H9 (cell line): ENCODE results near the gene AMER3. TPM values are rescaled to one million over a fixed set of nuclear protein-coding genes. Genes with fewer than 3 reads are reported as not detected.

Experiments
- DNase-seq: peaks from one replicate; pipeline ENCODE4 v3.0.0-alpha.2; 2017
- H2AFZ ChIP-seq: one replicate; pipeline ENCODE4 v1.6.1; 2013; ENCODE audit warnings: mild to moderate bottlenecking, low read length, control low read depth, moderate library complexity
- H2AK5ac ChIP-seq: 2 replicates; pipeline ENCODE4 v1.6.1; 2013; ENCODE audit warnings: low read length, control low read depth, mixed read lengths; ENCODE audit not compliant: insufficient read length
- H2BK120ac ChIP-seq: one replicate; pipeline ENCODE4 v1.6.1; 2013; ENCODE audit warnings: low read depth, mild to moderate bottlenecking, low read length, control low read depth, inconsistent platforms; ENCODE audit not compliant: poor library complexity, severe bottlenecking
- H2BK12ac ChIP-seq: 2 replicates; pipeline ENCODE4 v1.6.1; 2013; ENCODE audit warnings: low read length, control low read depth, mixed read lengths, low read depth; ENCODE audit not compliant: insufficient read length
- H2BK15ac ChIP-seq: 2 replicates; pipeline ENCODE4 v1.6.1; 2013; ENCODE audit warnings: low read depth, low read length, control low read depth
- H2BK20ac ChIP-seq: one replicate; pipeline ENCODE4 v1.6.1; 2013; ENCODE audit warnings: low read depth, mild to moderate bottlenecking, low read length, control low read depth, inconsistent platforms; ENCODE audit not compliant: poor library complexity, severe bottlenecking
- H2BK5ac ChIP-seq: 2 replicates; pipeline ENCODE4 v1.6.1; 2013; ENCODE audit warnings: low read length, control low read depth, mixed read lengths; ENCODE audit not compliant: insufficient read length
- H3K14ac ChIP-seq: 2 replicates; pipeline ENCODE4 v1.6.1; 2013; ENCODE audit warnings: low read length, control low read depth; ENCODE audit not compliant: insufficient read depth
- H3K18ac ChIP-seq: 2 replicates; pipeline ENCODE4 v1.6.1; 2013; ENCODE audit warnings: low read depth, mild to moderate bottlenecking, mixed read lengths, low read length, control low read depth; ENCODE audit not compliant: insufficient read length
- H3K23ac ChIP-seq: 2 replicates; pipeline ENCODE4 v1.6.1; 2013; ENCODE audit warnings: low read length, control low read depth, mixed read lengths, low read depth; ENCODE audit not compliant: insufficient read length
- H3K23me2 ChIP-seq: 2 replicates; pipeline ENCODE4 v1.6.1; 2013; ENCODE audit warnings: low read depth, mild to moderate bottlenecking, mixed read lengths, low read length, control low read depth; ENCODE audit not compliant: insufficient read length, poor library complexity, severe bottlenecking
- H3K27ac ChIP-seq: 2 replicates; pipeline ENCODE4 v1.5.1; 2013; ENCODE audit warnings: low read length, control low read depth, mixed read lengths, low read depth; ENCODE audit not compliant: insufficient read length
- H3K27me3 ChIP-seq: 2 replicates; pipeline ENCODE4 v1.6.1; 2013; ENCODE audit warnings: low read length, control low read depth, inconsistent platforms; ENCODE audit not compliant: insufficient read depth
- H3K4ac ChIP-seq: 2 replicates; pipeline ENCODE4 v1.6.1; 2013; ENCODE audit warnings: low read depth, mild to moderate bottlenecking, control low read depth, inconsistent platforms, low read length, moderate library complexity
- H3K4me1 ChIP-seq: 2 replicates; pipeline ENCODE4 v1.6.1; 2013; ENCODE audit warnings: low read length, control low read depth, inconsistent platforms; ENCODE audit not compliant: insufficient read depth
- H3K4me2 ChIP-seq: 2 replicates; pipeline ENCODE4 v1.6.1; 2013; ENCODE audit warnings: low read length, control low read depth, mixed read lengths; ENCODE audit not compliant: insufficient read length, insufficient read depth
- H3K56ac ChIP-seq: 2 replicates; pipeline ENCODE4 v1.6.1; 2013; ENCODE audit warnings: low read depth, mild to moderate bottlenecking, mixed read lengths, low read length, control low read depth; ENCODE audit not compliant: insufficient read length
- H3K79me1 ChIP-seq: 2 replicates; pipeline ENCODE4 v1.6.1; 2013; ENCODE audit warnings: low read depth, mild to moderate bottlenecking, moderate library complexity, low read length, control low read depth, inconsistent platforms; ENCODE audit not compliant: insufficient read depth, poor library complexity, severe bottlenecking
- H3K79me2 ChIP-seq: 2 replicates; pipeline ENCODE4 v1.6.1; 2013; ENCODE audit warnings: low read length, control low read depth, inconsistent platforms; ENCODE audit not compliant: insufficient read depth
- H3K9ac ChIP-seq: 2 replicates; pipeline ENCODE4 v1.6.1; 2013; ENCODE audit warnings: low read length, control low read depth, mixed read lengths; ENCODE audit not compliant: insufficient read length; ENCODE audit errors: extremely low read depth
- H3K9me3 ChIP-seq: one replicate; pipeline ENCODE4 v1.6.1; 2013; ENCODE audit warnings: low read depth, low read length, inconsistent platforms; ENCODE audit not compliant: control insufficient read depth
- H3T11ph ChIP-seq: one replicate; pipeline ENCODE4 v1.6.1; 2013; ENCODE audit warnings: mild to moderate bottlenecking, low read length, control low read depth, inconsistent platforms
- H4K20me1 ChIP-seq: one replicate; pipeline ENCODE4 v1.6.1; 2013; ENCODE audit not compliant: control insufficient read depth, insufficient read length, insufficient read depth
- H4K5ac ChIP-seq: 2 replicates; pipeline ENCODE4 v1.6.1; 2013; ENCODE audit warnings: low read depth, mild to moderate bottlenecking, mixed read lengths, low read length, control low read depth; ENCODE audit not compliant: insufficient read length
- H4K8ac ChIP-seq: replicated peaks from 2 replicates; pipeline ENCODE4 v1.6.1; 2013; ENCODE audit warnings: low read length, control low read depth, mixed read lengths, low read depth; ENCODE audit not compliant: insufficient read length
- H4K91ac ChIP-seq: 2 replicates; pipeline ENCODE4 v1.6.1; 2013; ENCODE audit warnings: low read depth, mild to moderate bottlenecking, moderate library complexity, mixed read lengths, low read length, control low read depth; ENCODE audit not compliant: insufficient read length
- H3K27ac Mint-ChIP-seq, 3 experiments: 2 replicates in 2 of 3; 3 replicates in 1 of 3; pipeline ENCODE4 v1.8.0; 2020 to 2021; ENCODE audit warnings: mixed read lengths in 3 of 3, mild to moderate bottlenecking in 1 of 3, moderate library complexity in 1 of 3
- H3K27me3 Mint-ChIP-seq: 2 replicates; pipeline ENCODE4 v1.8.0; 2021; ENCODE audit warnings: low read depth, mild to moderate bottlenecking, moderate library complexity, mixed read lengths
- H3K36me3 Mint-ChIP-seq, 3 experiments: 2 replicates in 2 of 3; 3 replicates in 1 of 3; pipeline ENCODE4 v1.8.0; 2020 to 2021; ENCODE audit warnings: low read depth in 3 of 3, mixed read lengths in 3 of 3; ENCODE audit not compliant: insufficient read depth in 1 of 3
- H3K4me1 Mint-ChIP-seq, 2 experiments: 2 replicates each; pipeline ENCODE4 v1.8.0; 2020; ENCODE audit warnings: mixed read lengths in 2 of 2
- H3K4me3 Mint-ChIP-seq, 2 experiments: 2 replicates in 1 of 2; 3 replicates in 1 of 2; pipeline ENCODE4 v1.8.0; 2020 to 2021; ENCODE audit warnings: mild to moderate bottlenecking in 2 of 2, mixed read lengths in 2 of 2, moderate library complexity in 1 of 2
- H3K9me3 Mint-ChIP-seq, 2 experiments: 2 replicates in 1 of 2; 3 replicates in 1 of 2; pipeline ENCODE4 v1.8.0; 2020; ENCODE audit warnings: mild to moderate bottlenecking in 2 of 2, mixed read lengths in 2 of 2, moderate library complexity in 1 of 2
- CTCF ChIP-seq: fragments of 200-600 bp; sonication (generic); conservative IDR thresholded peaks from 3 replicates; pipeline ENCODE4 v1.8.0; 2021; ENCODE audit warnings: antibody characterized with exemption, mild to moderate bottlenecking
- WGBS: extraction: QIAGEN DNeasy Blood & Tissue Kit; methylation state at CpG from one replicate; pipeline ENCODE4 v1.1.7; 2013; ENCODE audit warnings: missing lambda C conversion rate, low lambda C conversion rate, mixed read lengths; ENCODE audit not compliant: insufficient read length; ENCODE audit errors: extremely low coverage; 5-methylcytosine and 5-hydroxymethylcytosine counted together
- total RNA-seq: library from RNA; stranded (reverse); gene quantifications from 2 replicates; pipeline ENCODE4 v1.2.1, GENCODE V29; 2021

Gene AMER3
- total RNA-seq, 1 experiment from 2014 or later: 0.59 TPM

GRCh38 chr2:130720528-130720927 lies 34.8 kb upstream of the AMER3 start:
- H3K36me3 Mint-ChIP-seq: no peaks in the 10 kb centered on the region; a peak in 1 of 7 replicates
- no peaks in the 10 kb centered on the region for H3K9me3 ChIP-seq
- H3K9me3 Mint-ChIP-seq: peaks cover 6 to 14% of the 10 kb centered on the region in 2 experiments; a peak in 4 of 5 replicates
- WGBS: no CpG with 5 or more reads among the region's 3 CpGs
- H3K23me2 ChIP-seq: no peaks in the 10 kb centered on the region
- H2BK5ac ChIP-seq: no peak overlapping the region
- no peak overlapping the region for H3K4me2 ChIP-seq
- H3K27ac ChIP-seq: no peak overlapping the region
- H3K14ac ChIP-seq: no peak overlapping the region
- H4K5ac ChIP-seq: no peak overlapping the region
- H2BK15ac ChIP-seq: no peak overlapping the region
- TF ChIP-seq CTCF: no peak
- no peak overlapping the region; a peak in 1 of 7 replicates for H3K27ac Mint-ChIP-seq
- peaks cover 16% of the 10 kb centered on the region for H3K27me3 Mint-ChIP-seq
- H3K4me1 ChIP-seq: no peaks in the 10 kb centered on the region
- no peak overlapping the region for H3K23ac ChIP-seq
- DNase-seq: no peak
- H4K91ac ChIP-seq: no peak overlapping the region
- no peak overlapping the region for H3K18ac ChIP-seq
- H4K20me1 ChIP-seq: no peaks in the 10 kb centered on the region
- H3K27me3 ChIP-seq: no peaks in the 10 kb centered on the region
- no peak overlapping the region for H3K4ac ChIP-seq
- no peaks in the 10 kb centered on the region for H3K4me1 Mint-ChIP-seq
- no peak overlapping the region for H3K56ac ChIP-seq
- H2AK5ac ChIP-seq: no peak overlapping the region
- no peak overlapping the region for H3T11ph ChIP-seq
- no peaks in the 10 kb centered on the region for H3K79me2 ChIP-seq
- H4K8ac ChIP-seq: no peak overlapping the region
- H2AFZ ChIP-seq: no peak overlapping the region
- no peaks in the 10 kb centered on the region for H3K79me1 ChIP-seq
- H3K4me3 Mint-ChIP-seq: no peak overlapping the region
- no peak overlapping the region for H2BK120ac ChIP-seq
- no peak overlapping the region for H2BK20ac ChIP-seq
- no peak overlapping the region for H2BK12ac ChIP-seq
- H3K9ac ChIP-seq: no peak overlapping the region
